ENCODE data around the gene NACA.

DNA sequence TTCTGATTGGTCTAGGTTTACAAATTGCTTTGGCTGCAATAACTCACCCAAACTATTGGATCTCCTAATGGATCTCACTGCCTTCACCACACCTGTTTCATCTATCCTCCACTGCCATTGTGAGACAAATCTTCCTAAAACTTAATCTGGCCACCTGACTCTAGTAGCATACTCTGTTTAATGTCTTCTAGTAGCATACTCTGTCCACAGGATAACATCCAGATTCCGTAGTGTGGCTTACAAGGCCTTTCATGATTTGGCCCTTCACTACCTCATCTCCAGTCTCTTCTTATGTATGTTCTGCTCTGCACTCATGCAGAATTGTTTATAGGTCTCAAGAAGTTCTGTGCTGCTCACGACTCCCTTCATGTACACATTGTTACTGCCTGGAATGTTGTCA lies 48.0 kb upstream of the NACA start:
- TF ChIP-seq TAF1 (IDR thresholded peaks at IDR 0.05; ENCODE audit: borderline replicate concordance, insufficient read depth, low read length) (no peak), POLR2AphosphoS5 (IDR thresholded peaks at IDR 0.05; ENCODE audit: low read depth, low read length) (no peak)
